ENCODE results near the gene KREMEN2.

KREMEN2 gene

DNA sequence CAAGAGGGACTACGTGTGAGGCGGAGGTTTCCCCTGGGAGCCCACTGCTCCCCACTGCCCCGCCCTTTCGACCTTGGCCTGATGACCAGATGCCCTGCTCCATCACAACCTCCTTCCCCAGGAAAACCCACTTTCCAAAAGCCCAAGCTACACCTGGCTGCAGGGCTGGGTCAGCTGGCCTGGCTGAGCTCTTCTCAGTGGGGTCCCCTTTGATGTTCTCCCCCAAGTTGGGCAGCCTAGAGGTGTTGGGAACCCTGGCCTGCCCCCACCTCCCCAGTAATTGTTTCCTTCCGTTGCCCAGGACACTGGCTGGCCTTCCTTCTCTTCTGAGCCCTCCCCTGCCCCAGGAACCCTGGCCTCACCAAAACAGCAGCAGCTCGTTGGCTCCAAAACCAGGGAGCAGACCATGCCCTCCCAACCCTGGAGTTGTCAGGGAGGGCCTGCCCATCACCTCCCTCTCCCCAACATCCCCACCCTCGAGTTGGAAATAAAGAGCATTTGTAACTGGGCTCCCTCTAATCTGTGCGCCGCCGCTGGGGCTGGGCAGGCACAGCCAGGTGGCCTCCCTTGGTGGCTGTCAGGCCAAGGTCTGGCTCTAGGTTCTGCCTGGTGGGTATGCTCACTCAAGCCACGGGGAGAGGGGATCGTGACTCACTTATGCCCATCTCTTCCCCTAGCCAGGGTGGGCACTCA is 50.1 kb downstream of the KREMEN2 start:
- in situ Hi-C loops (cut with HindIII; ENCODE audit: low sequenced_read_pairs) = no loop called here
- no peak overlapping the region for H3K4me3 ChIP-seq (ENCODE audit: low read depth, low read length)
- no peak for DNase-seq (ENCODE audit: low read depth)
- TF ChIP-seq, protein P1, sequence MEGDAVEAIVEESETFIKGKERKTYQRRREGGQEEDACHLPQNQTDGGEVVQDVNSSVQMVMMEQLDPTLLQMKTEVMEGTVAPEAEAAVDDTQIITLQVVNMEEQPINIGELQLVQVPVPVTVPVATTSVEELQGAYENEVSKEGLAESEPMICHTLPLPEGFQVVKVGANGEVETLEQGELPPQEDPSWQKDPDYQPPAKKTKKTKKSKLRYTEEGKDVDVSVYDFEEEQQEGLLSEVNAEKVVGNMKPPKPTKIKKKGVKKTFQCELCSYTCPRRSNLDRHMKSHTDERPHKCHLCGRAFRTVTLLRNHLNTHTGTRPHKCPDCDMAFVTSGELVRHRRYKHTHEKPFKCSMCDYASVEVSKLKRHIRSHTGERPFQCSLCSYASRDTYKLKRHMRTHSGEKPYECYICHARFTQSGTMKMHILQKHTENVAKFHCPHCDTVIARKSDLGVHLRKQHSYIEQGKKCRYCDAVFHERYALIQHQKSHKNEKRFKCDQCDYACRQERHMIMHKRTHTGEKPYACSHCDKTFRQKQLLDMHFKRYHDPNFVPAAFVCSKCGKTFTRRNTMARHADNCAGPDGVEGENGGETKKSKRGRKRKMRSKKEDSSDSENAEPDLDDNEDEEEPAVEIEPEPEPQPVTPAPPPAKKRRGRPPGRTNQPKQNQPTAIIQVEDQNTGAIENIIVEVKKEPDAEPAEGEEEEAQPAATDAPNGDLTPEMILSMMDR (IDR thresholded peaks at IDR 0.05; ENCODE audit: low read depth, low read length, missing control alignments) = no peak

DNA sequence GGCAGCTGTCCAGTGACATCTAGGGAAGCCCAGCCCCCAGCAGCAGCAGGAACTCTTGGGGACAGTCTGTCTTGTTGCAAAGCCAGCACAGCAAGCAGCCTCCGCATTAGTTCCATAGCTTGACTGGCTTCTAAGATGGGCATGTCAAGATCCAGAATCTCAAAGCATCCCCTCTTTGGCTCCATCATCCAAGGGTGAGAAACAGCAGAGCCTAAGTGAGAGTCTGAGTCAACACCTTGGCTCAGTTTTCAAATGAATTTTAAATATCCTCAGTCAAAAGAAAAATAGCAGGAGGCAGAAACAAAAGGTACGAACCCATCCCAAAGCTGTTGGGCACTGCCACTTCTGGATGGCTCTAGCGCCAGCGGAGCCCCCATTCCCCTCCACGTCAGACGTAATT is 50.9 kb downstream of the KREMEN2 start:
- DNase-seq (ENCODE audit: low read depth) = no peak
- no peak overlapping the region for H3K4me3 ChIP-seq (ENCODE audit: low read depth, low read length)
- TF ChIP-seq, protein P1 (IDR thresholded peaks at IDR 0.05; ENCODE audit: low read depth, low read length, missing control alignments) = no peak
- in situ Hi-C loops (cut with HindIII; ENCODE audit: low sequenced_read_pairs) = no loop called here

DNA sequence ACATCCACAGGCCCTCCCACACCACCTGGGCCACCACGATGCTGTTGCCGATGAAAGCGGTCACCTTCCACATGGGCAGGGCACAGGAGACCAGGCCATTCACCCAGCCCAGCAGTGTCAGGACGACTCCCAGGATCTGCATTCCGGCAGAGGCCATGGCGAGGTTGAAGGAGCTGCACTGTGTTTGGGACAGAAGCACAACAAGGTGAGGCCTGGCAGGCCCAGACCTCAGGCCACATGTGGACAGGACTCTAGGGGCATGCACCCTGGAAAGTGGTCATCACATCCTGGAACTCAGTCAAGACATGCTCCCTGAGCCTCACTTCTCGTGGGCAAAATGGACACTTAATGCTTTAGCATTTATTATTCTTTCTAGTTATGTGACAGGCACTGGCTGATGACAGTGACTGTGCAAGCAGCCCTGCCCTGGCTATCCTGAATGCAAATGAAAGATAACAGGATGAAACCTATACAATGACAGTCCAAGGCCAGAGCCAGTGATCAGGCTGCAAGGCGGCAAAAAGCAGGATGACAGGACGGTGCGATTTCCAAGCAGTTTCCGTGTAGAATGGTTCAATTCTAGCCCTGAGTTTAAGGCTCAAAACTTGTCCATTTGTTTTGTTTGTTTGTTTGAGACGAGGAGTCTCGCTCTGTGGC is 51.9 kb downstream of the KREMEN2 start:
- in situ Hi-C loops (cut with HindIII; ENCODE audit: low sequenced_read_pairs) = no loop called here
- TF ChIP-seq, protein P1 (IDR thresholded peaks at IDR 0.05; ENCODE audit: low read depth, low read length, missing control alignments) = no peak
- no peak for DNase-seq (ENCODE audit: low read depth)
- no peak overlapping the region for H3K4me3 ChIP-seq (ENCODE audit: low read depth, low read length)

DNA sequence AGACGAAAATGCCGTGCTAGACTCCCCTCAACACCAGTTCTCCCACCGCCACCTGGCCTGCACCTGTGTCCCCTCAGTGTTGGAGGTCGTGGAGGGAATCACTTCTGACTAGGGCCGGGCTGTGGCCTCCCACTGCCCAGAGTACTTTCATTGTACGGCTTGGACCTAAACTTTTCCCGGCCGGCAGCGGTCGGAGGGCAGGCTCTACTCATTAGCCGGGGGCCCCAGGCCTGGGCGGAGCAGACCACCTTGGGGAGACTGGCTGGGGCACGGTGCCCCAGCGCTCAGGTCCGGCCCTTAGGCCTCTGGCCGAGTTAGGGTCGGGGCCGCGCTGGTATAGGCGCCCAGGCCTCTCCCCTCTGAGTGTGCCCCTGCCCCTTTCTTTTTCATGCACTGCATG is 53.3 kb downstream of the KREMEN2 start:
- DNase-seq (ENCODE audit: low read depth) = no peak
- H3K4me3 ChIP-seq (ENCODE audit: low read depth, low read length) = no peak overlapping the region
- in situ Hi-C loops (cut with HindIII; ENCODE audit: low sequenced_read_pairs) = no loop called here
- TF ChIP-seq, protein P1 (IDR thresholded peaks at IDR 0.05; ENCODE audit: low read depth, low read length, missing control alignments) = no peak

Measured in astrocyte of the cerebellum (primary cell).